ENCODE data around the gene RPS6KC1. TPM values are rescaled to one million over a fixed set of nuclear protein-coding genes. Genes with fewer than 3 reads are reported as not detected.
A peak's percentile ranks its signal among the peaks of the same experiment; 100 is the strongest.

RPS6KC1 gene
- total and polyA plus RNA-seq, 2 donors from 2014 or later: 6.3 to 13.8 TPM

DNA sequence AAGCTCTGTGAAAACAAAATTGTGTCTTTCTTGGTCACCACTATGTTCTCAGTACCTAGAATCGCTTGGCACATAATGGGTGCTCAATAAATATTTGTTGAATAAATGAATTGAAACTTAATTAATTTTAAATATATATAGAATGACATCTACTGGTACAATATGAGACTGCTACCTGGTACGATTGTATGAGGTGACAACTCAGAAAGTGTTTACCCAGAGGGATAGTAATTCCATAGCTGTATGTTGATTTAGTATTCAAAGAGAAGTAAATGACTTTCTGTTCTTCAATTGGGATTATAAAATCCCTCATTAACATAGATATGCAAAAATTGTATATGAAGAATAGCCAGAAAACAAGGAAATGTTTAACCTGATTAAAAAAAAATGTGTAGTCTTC lies 128.7 kb downstream of the RPS6KC1 start:
- TF ChIP-seq, protein P1, sequence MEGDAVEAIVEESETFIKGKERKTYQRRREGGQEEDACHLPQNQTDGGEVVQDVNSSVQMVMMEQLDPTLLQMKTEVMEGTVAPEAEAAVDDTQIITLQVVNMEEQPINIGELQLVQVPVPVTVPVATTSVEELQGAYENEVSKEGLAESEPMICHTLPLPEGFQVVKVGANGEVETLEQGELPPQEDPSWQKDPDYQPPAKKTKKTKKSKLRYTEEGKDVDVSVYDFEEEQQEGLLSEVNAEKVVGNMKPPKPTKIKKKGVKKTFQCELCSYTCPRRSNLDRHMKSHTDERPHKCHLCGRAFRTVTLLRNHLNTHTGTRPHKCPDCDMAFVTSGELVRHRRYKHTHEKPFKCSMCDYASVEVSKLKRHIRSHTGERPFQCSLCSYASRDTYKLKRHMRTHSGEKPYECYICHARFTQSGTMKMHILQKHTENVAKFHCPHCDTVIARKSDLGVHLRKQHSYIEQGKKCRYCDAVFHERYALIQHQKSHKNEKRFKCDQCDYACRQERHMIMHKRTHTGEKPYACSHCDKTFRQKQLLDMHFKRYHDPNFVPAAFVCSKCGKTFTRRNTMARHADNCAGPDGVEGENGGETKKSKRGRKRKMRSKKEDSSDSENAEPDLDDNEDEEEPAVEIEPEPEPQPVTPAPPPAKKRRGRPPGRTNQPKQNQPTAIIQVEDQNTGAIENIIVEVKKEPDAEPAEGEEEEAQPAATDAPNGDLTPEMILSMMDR (IDR thresholded peaks at IDR 0.05; ENCODE audit: borderline replicate concordance, extremely low read depth, insufficient read depth): no peak
- H3K27me3 ChIP-seq (ENCODE audit: control insufficient read depth, insufficient read depth, low read length): no peaks in the 10 kb centered on the region
- no peak overlapping the region for H3K9ac ChIP-seq (ENCODE audit: low read length in 3 of 3)
- H3K9me3 ChIP-seq (ENCODE audit: control insufficient read depth in 2 of 3, insufficient read depth in 1 of 3, low read length in 3 of 3): no peaks in the 10 kb centered on the region
- H3K4me3 ChIP-seq (ENCODE audit: low read length in 3 of 3): no peak overlapping the region
- no peaks in the 10 kb centered on the region for H3K36me3 ChIP-seq (ENCODE audit: control insufficient read depth in 2 of 3, insufficient read depth in 3 of 3, low read length in 3 of 3)
- DNase-seq: no peak
- no peak overlapping the region for H3K27ac ChIP-seq (ENCODE audit: low read depth in 2 of 2, low read length in 2 of 2)
- intact Hi-C loops (cut with DNase I): no loop called here
- no peaks in the 10 kb centered on the region for H3K4me1 ChIP-seq (ENCODE audit: control insufficient read depth in 2 of 3, insufficient read depth in 2 of 3, low read depth in 1 of 3, low read length in 3 of 3)
- FAIRE-seq: no peak

DNA sequence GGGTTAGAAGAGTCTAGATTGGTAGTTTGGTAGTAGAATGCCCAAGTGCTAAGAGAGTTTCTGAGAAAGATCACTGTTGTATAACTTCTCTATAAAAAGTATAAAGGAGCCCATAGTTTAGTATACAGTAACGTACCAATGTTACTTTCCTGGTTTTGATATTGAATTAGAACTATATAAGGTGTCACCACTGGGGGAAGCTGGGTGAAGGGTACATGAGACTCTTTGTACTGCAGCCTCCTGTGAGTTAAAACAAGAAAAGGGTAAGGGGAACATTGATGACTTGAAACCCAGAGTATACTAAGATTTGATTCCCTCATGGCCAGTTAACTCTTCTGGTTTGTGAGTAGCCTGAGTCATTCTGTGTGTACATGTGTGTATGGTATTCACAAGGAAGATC lies 129.8 kb downstream of the RPS6KC1 start:
- H3K9ac ChIP-seq (ENCODE audit: low read length in 3 of 3): no peak overlapping the region
- H3K36me3 ChIP-seq (ENCODE audit: control insufficient read depth in 2 of 3, insufficient read depth in 3 of 3, low read length in 3 of 3): no peaks in the 10 kb centered on the region
- no peak overlapping the region for H3K4me3 ChIP-seq (ENCODE audit: low read length in 3 of 3)
- intact Hi-C loops (cut with DNase I): no loop called here
- no peaks in the 10 kb centered on the region for H3K4me1 ChIP-seq (ENCODE audit: control insufficient read depth in 2 of 3, insufficient read depth in 2 of 3, low read depth in 1 of 3, low read length in 3 of 3)
- H3K9me3 ChIP-seq (ENCODE audit: control insufficient read depth in 2 of 3, insufficient read depth in 1 of 3, low read length in 3 of 3): no peaks in the 10 kb centered on the region
- TF ChIP-seq, protein P1 (IDR thresholded peaks at IDR 0.05; ENCODE audit: borderline replicate concordance, extremely low read depth, insufficient read depth): no peak
- no peak overlapping the region for H3K27ac ChIP-seq (ENCODE audit: low read depth in 2 of 2, low read length in 2 of 2)
- FAIRE-seq: no peak
- no peaks in the 10 kb centered on the region for H3K27me3 ChIP-seq (ENCODE audit: control insufficient read depth, insufficient read depth, low read length)
- DNase-seq: no peak

DNA sequence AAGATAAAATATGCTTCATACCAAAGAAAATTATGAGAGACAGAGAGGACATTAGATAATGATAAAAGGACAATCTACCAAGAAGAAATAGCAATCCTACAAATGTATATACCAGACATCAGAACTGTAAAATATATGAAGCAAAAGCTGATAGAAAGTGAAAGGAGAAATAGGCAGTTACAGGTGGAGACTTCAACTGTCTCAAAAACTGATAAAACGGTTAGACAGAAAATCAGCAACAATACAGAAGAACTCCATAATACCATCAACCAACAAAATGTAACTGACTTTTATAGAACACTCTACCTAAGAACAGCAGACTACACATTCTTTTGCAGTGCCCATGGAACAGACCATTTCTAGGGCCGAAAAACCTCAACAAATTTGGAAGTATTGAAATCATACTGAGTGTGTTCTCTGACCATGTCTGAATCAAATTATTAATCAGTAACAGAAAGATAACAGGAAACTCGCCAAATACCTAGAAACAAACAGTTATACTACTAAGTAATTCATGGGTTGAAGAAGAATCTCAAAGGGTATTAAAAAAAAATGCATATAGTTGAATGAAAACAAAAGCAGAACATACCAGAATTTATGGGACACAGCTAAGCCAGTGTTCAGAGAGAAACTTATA lies 132.1 kb downstream of the RPS6KC1 start:
- intact Hi-C loops (cut with DNase I): no loop called here
- FAIRE-seq: no peak
- no peaks in the 10 kb centered on the region for H3K27me3 ChIP-seq (ENCODE audit: control insufficient read depth, insufficient read depth, low read length)
- H3K36me3 ChIP-seq (ENCODE audit: control insufficient read depth in 2 of 3, insufficient read depth in 3 of 3, low read length in 3 of 3): no peaks in the 10 kb centered on the region
- TF ChIP-seq, protein P1 (IDR thresholded peaks at IDR 0.05; ENCODE audit: borderline replicate concordance, extremely low read depth, insufficient read depth): no peak
- no peaks in the 10 kb centered on the region for H3K4me1 ChIP-seq (ENCODE audit: control insufficient read depth in 2 of 3, insufficient read depth in 2 of 3, low read depth in 1 of 3, low read length in 3 of 3)
- no peak overlapping the region for H3K27ac ChIP-seq (ENCODE audit: low read depth in 2 of 2, low read length in 2 of 2)
- H3K4me3 ChIP-seq (ENCODE audit: low read length in 3 of 3): no peak overlapping the region
- H3K9ac ChIP-seq (ENCODE audit: low read length in 3 of 3): no peak overlapping the region
- H3K9me3 ChIP-seq (ENCODE audit: control insufficient read depth in 2 of 3, insufficient read depth in 1 of 3, low read length in 3 of 3): peaks cover 0 to 7% (median 0%) of the 10 kb centered on the region in 3 donors
- DNase-seq: no peak

DNA sequence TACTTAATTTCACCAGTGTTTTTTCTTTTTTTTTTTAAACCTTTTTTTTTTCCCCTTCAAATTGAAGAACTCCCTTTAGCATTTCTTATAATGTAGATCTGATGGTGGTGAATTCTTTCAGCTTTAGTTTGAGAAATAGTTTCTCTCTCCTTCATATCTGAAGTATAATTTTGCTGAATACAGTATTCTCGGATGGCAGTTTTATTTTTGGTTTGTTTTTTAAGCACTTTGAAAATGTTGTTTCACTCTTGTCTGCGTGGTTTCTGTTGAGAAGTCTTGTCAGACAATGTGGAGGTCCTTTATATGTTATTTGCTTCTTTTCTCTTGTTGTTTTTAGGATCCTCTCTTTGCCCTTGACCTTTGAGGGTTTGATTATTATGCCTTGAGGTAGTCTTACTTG lies 135.1 kb downstream of the RPS6KC1 start:
- TF ChIP-seq, protein P1 (IDR thresholded peaks at IDR 0.05; ENCODE audit: borderline replicate concordance, extremely low read depth, insufficient read depth): no peak
- FAIRE-seq (no peak), DNase-seq (peak in 1 of 5 donors; percentile 13)
- peaks cover 0 to 15% (median 6%) of the 10 kb centered on the region in 3 donors for H3K9me3 ChIP-seq (ENCODE audit: control insufficient read depth in 2 of 3, insufficient read depth in 1 of 3, low read length in 3 of 3)
- no peak overlapping the region for H3K27ac ChIP-seq (ENCODE audit: low read depth in 2 of 2, low read length in 2 of 2)
- no peak overlapping the region for H3K9ac ChIP-seq (ENCODE audit: low read length in 3 of 3)
- H3K36me3 ChIP-seq (ENCODE audit: control insufficient read depth in 2 of 3, insufficient read depth in 3 of 3, low read length in 3 of 3): no peaks in the 10 kb centered on the region
- intact Hi-C loops (cut with DNase I): no loop called here
- no peaks in the 10 kb centered on the region for H3K4me1 ChIP-seq (ENCODE audit: control insufficient read depth in 2 of 3, insufficient read depth in 2 of 3, low read depth in 1 of 3, low read length in 3 of 3)
- H3K4me3 ChIP-seq (ENCODE audit: low read length in 3 of 3): no peak overlapping the region
- H3K27me3 ChIP-seq (ENCODE audit: control insufficient read depth, insufficient read depth, low read length): no peaks in the 10 kb centered on the region
